Natural killer cell (primary cell): ENCODE results near the gene ABCD4. TPM values are rescaled to one million over a fixed set of nuclear protein-coding genes. Genes with fewer than 3 reads are reported as not detected.

Experiments
- ATAC-seq, 3 donors: fragments of 150-1000 bp in 2 of 3; fragments of 200-7000 bp in 1 of 3; cut with Tn5 transposase; 1 replicate in 1 of 3; 2 replicates in 2 of 3; pipeline ENCODE4 v1.10.0; 2021; ENCODE audit warnings: mild to moderate bottlenecking in 2 of 3, moderate library complexity in 2 of 3
- DNase-seq, 2 donors: peaks; one replicate each; pipeline versions ENCODE4 v3.0.0 to v3.0.0-alpha.2; 2013 to 2021; ENCODE audit warnings: mixed read lengths in 1 of 2
- H3K27ac ChIP-seq: one replicate; pipeline ENCODE4 v1.5.1; 2013; ENCODE audit warnings: mild to moderate bottlenecking, low read length
- H3K27me3 ChIP-seq: one replicate; pipeline ENCODE4 v1.6.1; 2013; ENCODE audit warnings: low read length; ENCODE audit not compliant: control insufficient read depth, insufficient read depth
- H3K36me3 ChIP-seq: one replicate; pipeline ENCODE4 v1.6.1; 2013; ENCODE audit warnings: low read length; ENCODE audit not compliant: control insufficient read depth, insufficient read depth
- H3K4me1 ChIP-seq: one replicate; pipeline ENCODE4 v1.6.1; 2013; ENCODE audit warnings: low read length; ENCODE audit not compliant: control insufficient read depth, insufficient read depth
- H3K4me3 ChIP-seq: one replicate; pipeline ENCODE4 v1.5.1; 2013; ENCODE audit warnings: low read length
- H3K9me3 ChIP-seq: one replicate; pipeline ENCODE4 v1.6.1; 2013; ENCODE audit warnings: low read length; ENCODE audit not compliant: control insufficient read depth, insufficient read depth
- H3K27ac Mint-ChIP-seq, 2 donors: one replicate each; pipeline ENCODE4 v1.8.0; 2022; ENCODE audit warnings: mild to moderate bottlenecking in 2 of 2, mixed read lengths in 2 of 2, moderate library complexity in 1 of 2
- H3K27me3 Mint-ChIP-seq, 2 donors: one replicate each; pipeline ENCODE4 v1.8.0; 2022; ENCODE audit warnings: low read depth in 2 of 2, mixed read lengths in 2 of 2
- H3K36me3 Mint-ChIP-seq: one replicate; pipeline ENCODE4 v1.8.0; 2022; ENCODE audit warnings: mixed read lengths
- H3K4me1 Mint-ChIP-seq, 2 donors: one replicate each; pipeline ENCODE4 v1.8.0; 2022; ENCODE audit warnings: mixed read lengths in 2 of 2
- H3K4me3 Mint-ChIP-seq: one replicate; pipeline ENCODE4 v1.8.0; 2022; ENCODE audit warnings: mild to moderate bottlenecking, moderate library complexity, mixed read lengths
- H3K9me3 Mint-ChIP-seq, 2 donors: one replicate each; pipeline ENCODE4 v1.8.0; 2022; ENCODE audit warnings: mixed read lengths in 2 of 2
- WGBS: methylation state at CpG from one replicate; pipeline ENCODE4 v1.1.7; 2013; ENCODE audit warnings: missing lambda C conversion rate; ENCODE audit not compliant: insufficient coverage; 5-methylcytosine and 5-hydroxymethylcytosine counted together
- intact Hi-C: fragments of 100-400 bp; cut with micrococcal nuclease; formaldehyde crosslinking; loops from one replicate; pipeline ENCODE4 v1.14.2; 2022
- total RNA-seq, 4 donors: library from RNA; stranded (reverse); fragments of 120-200 nt in 1 of 4; gene quantifications; one replicate each; pipeline versions ENCODE4 v1.2.3 to v1.2.4, GENCODE V29; 2013 to 2022
- TF ChIP-seq, protein P1 (sequence below): fragments of 200-600 bp; IDR thresholded peaks from one replicate; pipeline ENCODE4 v1.8.0; 2022; ENCODE audit warnings: antibody characterized with exemption

The ABCD4 gene
- 10 to 100 TPM; 78.3 to 99.6 (median 92.8) TPM for total RNA-seq
- 40.2 TPM for total RNA-seq (2013)

DNA sequence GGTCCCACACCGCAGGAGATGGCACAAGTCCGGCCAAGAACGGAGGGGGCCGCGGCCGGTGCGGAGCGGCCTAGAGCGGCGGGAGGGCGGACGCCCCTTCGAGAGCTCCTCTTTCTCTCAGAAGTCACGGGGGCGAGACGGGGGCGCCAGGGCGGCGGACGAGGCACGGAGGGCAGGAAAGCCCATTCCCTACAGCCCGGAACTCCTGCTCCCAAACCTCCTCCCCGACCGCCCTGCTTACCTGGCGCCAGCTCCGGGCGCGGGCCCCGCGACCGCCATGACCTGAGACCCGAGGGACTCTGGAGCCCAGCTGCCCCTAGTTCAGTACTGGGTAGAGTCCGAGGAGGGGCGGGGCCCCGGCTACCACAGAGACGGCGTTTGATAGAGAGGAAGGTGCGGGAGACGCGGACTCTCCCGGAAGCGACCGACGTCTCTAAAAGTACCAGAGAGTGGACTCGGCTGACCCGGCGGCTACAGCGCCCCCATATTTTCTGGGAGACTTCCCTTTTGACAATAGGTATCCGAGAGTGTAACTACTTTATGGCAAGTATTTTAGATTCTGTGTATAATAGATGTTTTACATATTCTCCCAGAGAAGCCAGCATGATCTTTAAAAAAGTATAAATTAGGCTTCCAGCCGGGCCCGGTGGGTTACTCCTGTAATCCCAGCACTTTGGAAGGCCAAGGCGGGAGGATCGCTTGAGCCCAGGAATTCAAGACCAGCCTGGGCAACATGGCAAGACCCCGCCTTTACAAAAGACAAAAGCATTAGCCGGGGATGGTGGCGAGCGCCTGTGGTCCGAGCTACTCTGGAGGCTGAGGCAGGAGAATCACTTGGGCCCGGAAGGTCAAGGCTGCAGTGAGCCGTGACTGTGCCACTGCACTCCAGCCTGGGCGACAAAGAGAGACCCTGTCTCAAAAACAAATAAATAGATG lies at the start of gene ABCD4:
Gene ABCD4, minus strand, starts transcription at position 301 of the 936 bp plus-strand sequence. Its CDS starts 22 bp downstream, at position 279.
- Mint-ChIP-seq H3K9me3 (no peaks in the 10 kb centered on the region), H3K4me1 (peaks cover 27 to 32% of the 10 kb centered on the region in 2 donors), H3K27me3 (no peaks in the 10 kb centered on the region), H3K36me3 (peaks cover 15% of the 10 kb centered on the region), H3K4me3 (peak within 1 kb of the TSS; percentile 99), H3K27ac (peak within 1 kb of the TSS; percentile 94 to 96)
- Histone ChIP-seq H3K4me3 (peak within 1 kb of the TSS; percentile 65), H3K27me3 (no peaks in the 10 kb centered on the region), H3K4me1 (peaks cover 19% of the 10 kb centered on the region), H3K27ac (peak within 1 kb of the TSS; percentile 67), H3K36me3 (peaks cover 6% of the 10 kb centered on the region), H3K9me3 (no peaks in the 10 kb centered on the region)
- DNase-seq (peak; percentile 81 to 87), ATAC-seq (peak; percentile 90 to 97 (median 97))
- intact Hi-C loops, result loop anchor here (2.0 kb wide), 1 partner anchor 190 kb away; the partner anchor contains the start of genes ISCA2 and NPC2
- TF ChIP-seq, protein P1, sequence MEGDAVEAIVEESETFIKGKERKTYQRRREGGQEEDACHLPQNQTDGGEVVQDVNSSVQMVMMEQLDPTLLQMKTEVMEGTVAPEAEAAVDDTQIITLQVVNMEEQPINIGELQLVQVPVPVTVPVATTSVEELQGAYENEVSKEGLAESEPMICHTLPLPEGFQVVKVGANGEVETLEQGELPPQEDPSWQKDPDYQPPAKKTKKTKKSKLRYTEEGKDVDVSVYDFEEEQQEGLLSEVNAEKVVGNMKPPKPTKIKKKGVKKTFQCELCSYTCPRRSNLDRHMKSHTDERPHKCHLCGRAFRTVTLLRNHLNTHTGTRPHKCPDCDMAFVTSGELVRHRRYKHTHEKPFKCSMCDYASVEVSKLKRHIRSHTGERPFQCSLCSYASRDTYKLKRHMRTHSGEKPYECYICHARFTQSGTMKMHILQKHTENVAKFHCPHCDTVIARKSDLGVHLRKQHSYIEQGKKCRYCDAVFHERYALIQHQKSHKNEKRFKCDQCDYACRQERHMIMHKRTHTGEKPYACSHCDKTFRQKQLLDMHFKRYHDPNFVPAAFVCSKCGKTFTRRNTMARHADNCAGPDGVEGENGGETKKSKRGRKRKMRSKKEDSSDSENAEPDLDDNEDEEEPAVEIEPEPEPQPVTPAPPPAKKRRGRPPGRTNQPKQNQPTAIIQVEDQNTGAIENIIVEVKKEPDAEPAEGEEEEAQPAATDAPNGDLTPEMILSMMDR, result peak; percentile 34
- WGBS, result 16% methylated on average over 60 of the region's 61 CpGs

DNA sequence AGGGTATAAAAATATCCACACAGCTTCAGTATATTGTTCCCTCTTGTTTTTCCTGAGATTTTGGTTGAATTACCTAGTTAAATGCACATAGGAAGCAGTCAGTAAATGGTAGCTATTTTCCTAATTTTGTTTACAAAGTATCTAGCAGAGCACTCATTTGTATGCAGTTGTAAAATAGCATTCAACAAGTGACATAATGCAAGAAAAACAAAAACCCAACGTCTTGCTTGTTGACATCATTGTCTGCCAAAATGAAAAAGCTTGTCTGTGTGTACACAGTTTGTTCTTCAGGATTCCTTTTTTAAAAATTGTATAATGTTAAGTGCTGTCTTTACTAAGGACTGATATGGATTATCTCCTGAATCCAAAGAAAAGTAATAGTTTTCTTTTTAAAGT lies 48.2 kb upstream of the ABCD4 start:
- intact Hi-C loops, result no loop called here
- no peak for DNase-seq
- Mint-ChIP-seq H3K4me1 (no peaks in the 10 kb centered on the region), H3K4me3 (no peak overlapping the region), H3K9me3 (no peaks in the 10 kb centered on the region), H3K27ac (no peak overlapping the region), H3K36me3 (no peaks in the 10 kb centered on the region), H3K27me3 (peaks cover 3 to 20% of the 10 kb centered on the region in 2 donors)
- no peaks in the 10 kb centered on the region for H3K36me3 ChIP-seq
- WGBS, result 10% methylated on average over 1 of the region's 1 CpG
- no peaks in the 10 kb centered on the region for H3K4me1 ChIP-seq
- no peaks in the 10 kb centered on the region for H3K9me3 ChIP-seq
- no peak overlapping the region for H3K4me3 ChIP-seq
- ATAC-seq, result no peak
- H3K27me3 ChIP-seq, result peaks cover 2% of the 10 kb centered on the region
- TF ChIP-seq, protein P1, result no peak
- no peak overlapping the region for H3K27ac ChIP-seq

DNA sequence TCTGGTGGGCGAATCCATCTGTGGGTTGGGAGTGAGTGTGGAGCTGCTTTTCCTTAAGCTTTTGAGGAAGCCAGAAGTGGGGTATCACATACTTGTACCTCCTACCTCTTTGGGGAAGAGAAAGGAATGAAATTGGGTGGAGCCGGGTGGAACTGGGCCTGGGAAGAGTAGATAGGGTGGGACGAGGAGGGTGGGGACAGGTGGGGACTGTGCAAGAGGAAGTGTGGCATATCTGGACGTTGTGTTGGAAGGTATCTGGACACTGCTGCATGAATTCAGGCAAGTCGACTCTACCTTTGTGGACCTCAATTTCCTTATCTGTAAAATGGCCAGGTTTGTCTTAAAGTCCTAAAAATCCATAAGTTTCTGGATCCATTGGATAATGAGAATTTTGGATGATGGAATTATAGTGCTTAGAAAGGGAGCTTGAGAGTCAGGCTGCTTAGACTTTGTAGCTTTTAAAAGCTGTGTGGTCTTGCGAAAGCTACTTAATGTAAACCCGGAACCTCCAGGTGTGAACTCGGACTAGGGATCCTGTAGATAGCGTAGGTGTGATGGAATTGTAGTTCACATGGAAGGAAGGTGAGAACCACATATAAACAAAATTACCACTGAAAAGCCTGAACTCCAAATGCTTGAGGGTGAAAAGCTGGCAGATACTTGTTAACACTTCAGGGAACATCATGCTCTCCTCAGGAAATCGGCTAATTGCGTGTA lies 47.6 kb upstream of the ABCD4 start:
- H3K27me3 ChIP-seq, result peaks cover 2% of the 10 kb centered on the region
- H3K27ac Mint-ChIP-seq, result no peak overlapping the region
- TF ChIP-seq, protein P1, result no peak
- H3K4me1 ChIP-seq, result no peaks in the 10 kb centered on the region
- H3K4me3 Mint-ChIP-seq, result no peak overlapping the region
- intact Hi-C loops, result no loop called here
- ATAC-seq (no peak), DNase-seq (no peak)
- no peaks in the 10 kb centered on the region for H3K36me3 ChIP-seq
- no peaks in the 10 kb centered on the region for H3K4me1 Mint-ChIP-seq
- H3K4me3 ChIP-seq, result no peak overlapping the region
- no peaks in the 10 kb centered on the region for H3K9me3 ChIP-seq
- no peak overlapping the region for H3K27ac ChIP-seq
- 66% methylated on average over 8 of the region's 11 CpGs for WGBS
- H3K27me3 Mint-ChIP-seq, result peaks cover 3 to 20% of the 10 kb centered on the region in 2 donors
- H3K9me3 Mint-ChIP-seq, result no peaks in the 10 kb centered on the region
- H3K36me3 Mint-ChIP-seq, result no peaks in the 10 kb centered on the region
